SK-N-SH (cell line): Measurements from ENCODE around the gene DVL1.

Source experiments
- CHD2 ChIP-seq: fragments of 150-350 bp; IDR thresholded peaks from 2 replicates; pipeline ENCODE4 v1.6.1; 2018; ENCODE audit warnings: low read length; ENCODE audit not compliant: partially characterized antibody
- CTCF ChIP-seq: fragments of 200-600 bp; sonication (generic); IDR thresholded peaks from 2 replicates; pipeline ENCODE4 v1.6.1; 2017; ENCODE audit warnings: antibody characterized with exemption, mild to moderate bottlenecking, moderate library complexity
- MAX ChIP-seq: IDR thresholded peaks from 2 replicates; pipeline ENCODE4 v1.4.0; 2012; ENCODE audit warnings: low read depth
- MXI1 ChIP-seq: IDR thresholded peaks from 2 replicates; pipeline ENCODE4 v1.6.1; 2012; ENCODE audit warnings: mild to moderate bottlenecking, low read depth, low read length, improper control_type of control experiment
- POLR2AphosphoS5 ChIP-seq: IDR thresholded peaks from 2 replicates; pipeline ENCODE4 v1.6.1; 2012; ENCODE audit warnings: low read depth, low read length
- RAD21 ChIP-seq: IDR thresholded peaks from 2 replicates; pipeline ENCODE4 v1.6.1; 2012; ENCODE audit warnings: mild to moderate bottlenecking, low read length
- SIN3A ChIP-seq: IDR thresholded peaks from 2 replicates; pipeline ENCODE4 v1.6.1; 2012; ENCODE audit warnings: low read depth, mild to moderate bottlenecking, low read length, moderate library complexity, borderline replicate concordance
- USF2 ChIP-seq: fragments of 150-350 bp; IDR thresholded peaks from 2 replicates; pipeline ENCODE4 v1.6.1; 2017; ENCODE audit warnings: antibody characterized with exemption, low read length, low read depth, borderline replicate concordance

GRCh38 chr1:1292442-1292779, 56.8 kb downstream of the DVL1 start:
- no peak for TF ChIP-seq USF2
- no peak for TF ChIP-seq POLR2AphosphoS5
- no peak for TF ChIP-seq MXI1
- no peak for TF ChIP-seq CHD2
- no peak for TF ChIP-seq CTCF
- no peak for TF ChIP-seq SIN3A
- TF ChIP-seq MAX, result no peak
- no peak for TF ChIP-seq RAD21
